ENCODE results near the gene HSPG2. TPM values are rescaled to one million over a fixed set of nuclear protein-coding genes. Genes with fewer than 3 reads are reported as not detected.

Gene HSPG2
- total RNA-seq, 1 donor from 2014 or later, result 257 TPM

GRCh38 chr1:21865943-21866706, 71.0 kb downstream of the HSPG2 start:
- Histone ChIP-seq H3K27ac (replicated peaks) (peak overlapping the region; percentile 36), H3K27me3 (ENCODE audit: low read depth) (no peaks in the 10 kb centered on the region), H3K9me3 (replicated peaks) (no peaks in the 10 kb centered on the region), H3K4me1 (peaks cover 18% of the 10 kb centered on the region), H3K4me3 (no peak overlapping the region), H3K36me3 (peaks cover 85% of the 10 kb centered on the region)
- intact Hi-C loops (cut with micrococcal nuclease), result no loop called here
- no peak for TF ChIP-seq CTCF (IDR thresholded peaks at IDR 0.05; ENCODE audit: borderline replicate concordance)
- no peak for DNase-seq

DNA sequence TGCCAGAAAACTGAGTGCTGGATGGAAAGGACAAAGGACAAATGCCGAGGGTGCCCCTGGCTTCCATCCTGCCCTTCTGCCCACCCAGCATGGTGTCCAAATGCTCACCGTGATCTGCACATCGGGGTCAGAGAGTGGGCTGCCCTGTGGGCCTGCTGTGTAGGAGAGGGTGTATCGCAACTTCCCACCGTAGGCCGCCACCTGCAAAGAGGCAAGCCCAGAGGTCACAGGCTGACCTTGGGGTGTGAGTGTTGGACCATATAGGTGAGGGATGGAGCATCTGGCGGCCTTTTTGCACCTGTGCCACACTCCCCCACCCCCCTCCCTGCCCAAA, 71.5 kb downstream of the HSPG2 start:
- no peak for DNase-seq
- Histone ChIP-seq H3K9me3 (replicated peaks) (no peaks in the 10 kb centered on the region), H3K4me3 (no peak overlapping the region), H3K36me3 (peaks cover 85% of the 10 kb centered on the region), H3K4me1 (peaks cover 13% of the 10 kb centered on the region), H3K27ac (replicated peaks) (no peak overlapping the region), H3K27me3 (ENCODE audit: low read depth) (no peaks in the 10 kb centered on the region)
- TF ChIP-seq CTCF (IDR thresholded peaks at IDR 0.05; ENCODE audit: borderline replicate concordance), result no peak
- intact Hi-C loops (cut with micrococcal nuclease), result no loop called here

DNA sequence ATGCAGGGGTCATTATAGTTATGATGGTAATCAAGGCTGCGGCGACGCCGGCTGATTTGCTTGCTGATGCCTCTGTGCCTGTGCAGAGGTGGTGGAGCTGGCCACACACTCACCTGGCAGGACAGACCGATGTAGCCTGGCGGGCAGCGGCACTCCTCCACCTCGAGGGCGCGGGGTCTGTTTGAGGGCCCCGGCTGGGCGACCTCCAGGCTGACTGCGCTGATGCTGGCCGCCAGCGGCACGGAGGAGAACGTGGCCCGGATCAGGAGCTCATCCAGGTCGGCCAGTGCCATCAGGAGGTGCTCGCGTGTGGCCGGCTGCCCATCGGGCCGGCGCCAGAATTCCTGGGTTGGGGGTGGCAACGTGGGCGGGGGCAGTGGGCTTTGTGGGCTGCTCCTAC, 72.4 kb downstream of the HSPG2 start:
- Histone ChIP-seq H3K36me3 (peaks cover 90% of the 10 kb centered on the region), H3K4me3 (no peak overlapping the region), H3K4me1 (peaks cover 5% of the 10 kb centered on the region), H3K27ac (replicated peaks) (no peak overlapping the region), H3K27me3 (ENCODE audit: low read depth) (no peaks in the 10 kb centered on the region), H3K9me3 (replicated peaks) (no peaks in the 10 kb centered on the region)
- intact Hi-C loops (cut with micrococcal nuclease), result no loop called here
- TF ChIP-seq CTCF (IDR thresholded peaks at IDR 0.05; ENCODE audit: borderline replicate concordance), result no peak
- no peak for DNase-seq

- Histone ChIP-seq H3K27me3 (ENCODE audit: low read depth) (no peaks in the 10 kb centered on the region), H3K4me1 (peaks cover 2% of the 10 kb centered on the region), H3K4me3 (no peak overlapping the region), H3K27ac (replicated peaks) (no peak overlapping the region), H3K9me3 (replicated peaks) (no peaks in the 10 kb centered on the region), H3K36me3 (peaks cover 90% of the 10 kb centered on the region)
- intact Hi-C loops (cut with micrococcal nuclease), result no loop called here
- no peak for DNase-seq
- no peak for TF ChIP-seq CTCF (IDR thresholded peaks at IDR 0.05; ENCODE audit: borderline replicate concordance)
Observed at GRCh38 chr1:21863981-21864380, 73.1 kb downstream of the HSPG2 start.

DNA sequence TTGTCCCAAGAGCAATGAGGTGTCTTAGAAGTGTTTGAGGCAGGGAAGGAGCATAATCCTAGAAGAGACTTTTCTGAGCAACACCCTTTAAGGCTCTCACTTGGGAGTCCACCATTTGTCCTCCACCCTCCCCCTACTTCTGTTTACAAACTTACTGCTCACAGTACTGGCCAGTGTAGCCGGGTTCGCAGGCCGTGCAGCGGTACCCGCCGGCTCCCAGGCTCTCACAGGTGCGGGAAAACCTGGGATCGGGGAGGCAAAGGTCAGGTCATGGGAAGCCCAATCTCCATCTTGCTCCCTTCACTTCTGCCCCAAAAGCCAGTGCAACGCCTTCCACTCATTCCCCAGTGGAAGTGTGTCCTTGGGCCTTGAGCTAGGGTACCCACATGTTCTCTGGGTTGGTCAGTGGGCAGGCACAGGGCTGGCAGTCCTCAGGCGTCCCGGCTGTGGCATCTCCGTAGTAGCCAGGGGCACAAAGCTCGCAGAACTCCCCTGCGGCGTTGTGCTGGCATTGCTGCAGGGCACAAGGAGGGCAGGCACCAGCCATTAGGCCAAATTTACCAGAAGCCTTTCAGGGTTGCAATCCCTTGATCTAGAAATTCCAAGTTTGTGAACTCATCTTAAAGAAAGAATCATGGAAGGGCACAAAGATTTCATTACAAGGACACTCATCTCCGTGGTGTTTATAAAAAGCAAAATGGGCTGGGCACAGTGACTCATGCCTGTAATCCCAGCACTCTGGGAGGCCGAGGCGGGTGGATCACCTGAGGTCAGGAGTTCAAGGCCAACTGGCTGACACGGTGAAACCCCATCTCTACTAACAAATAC, 75.3 kb downstream of the HSPG2 start:
- Histone ChIP-seq H3K9me3 (replicated peaks) (no peaks in the 10 kb centered on the region), H3K4me1 (peaks cover 18% of the 10 kb centered on the region), H3K4me3 (no peak overlapping the region), H3K27ac (replicated peaks) (peak overlapping the region; percentile 0), H3K36me3 (peaks cover 95% of the 10 kb centered on the region), H3K27me3 (ENCODE audit: low read depth) (no peaks in the 10 kb centered on the region)
- intact Hi-C loops (cut with micrococcal nuclease), result no loop called here
- DNase-seq, result no peak
- no peak for TF ChIP-seq CTCF (IDR thresholded peaks at IDR 0.05; ENCODE audit: borderline replicate concordance)

All from left ventricle myocardium inferior (tissue), 1 donor.